ENCODE results near the gene CDH8.

DNA sequence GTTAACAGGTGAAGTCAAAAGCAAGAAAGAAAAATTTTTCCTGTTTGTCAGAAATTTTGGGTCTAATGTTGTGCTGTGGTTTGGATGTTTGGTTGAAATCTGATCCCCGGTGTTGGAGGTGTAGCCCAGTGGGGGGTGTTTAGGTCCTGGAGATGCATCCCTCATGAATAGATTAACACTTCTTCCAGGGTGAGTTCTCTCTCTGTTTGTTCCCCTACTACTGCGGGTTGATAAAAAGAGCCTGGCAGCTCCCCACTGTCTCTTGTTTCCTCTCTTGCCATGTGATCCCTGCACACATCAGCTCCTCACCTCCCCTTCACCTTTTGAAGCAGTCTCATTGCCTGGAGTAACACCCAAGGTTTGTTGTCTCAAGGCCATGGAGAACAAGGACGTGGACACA lies 14.6 kb upstream of the CDH8 start:
- TF ChIP-seq POLR2A (IDR thresholded peaks at IDR 0.05) (no peak), POLR2AphosphoS5 (IDR thresholded peaks at IDR 0.05) (no peak), EP300 (IDR thresholded peaks at IDR 0.05) (no peak)
- TF ChIP-seq, protein P1, sequence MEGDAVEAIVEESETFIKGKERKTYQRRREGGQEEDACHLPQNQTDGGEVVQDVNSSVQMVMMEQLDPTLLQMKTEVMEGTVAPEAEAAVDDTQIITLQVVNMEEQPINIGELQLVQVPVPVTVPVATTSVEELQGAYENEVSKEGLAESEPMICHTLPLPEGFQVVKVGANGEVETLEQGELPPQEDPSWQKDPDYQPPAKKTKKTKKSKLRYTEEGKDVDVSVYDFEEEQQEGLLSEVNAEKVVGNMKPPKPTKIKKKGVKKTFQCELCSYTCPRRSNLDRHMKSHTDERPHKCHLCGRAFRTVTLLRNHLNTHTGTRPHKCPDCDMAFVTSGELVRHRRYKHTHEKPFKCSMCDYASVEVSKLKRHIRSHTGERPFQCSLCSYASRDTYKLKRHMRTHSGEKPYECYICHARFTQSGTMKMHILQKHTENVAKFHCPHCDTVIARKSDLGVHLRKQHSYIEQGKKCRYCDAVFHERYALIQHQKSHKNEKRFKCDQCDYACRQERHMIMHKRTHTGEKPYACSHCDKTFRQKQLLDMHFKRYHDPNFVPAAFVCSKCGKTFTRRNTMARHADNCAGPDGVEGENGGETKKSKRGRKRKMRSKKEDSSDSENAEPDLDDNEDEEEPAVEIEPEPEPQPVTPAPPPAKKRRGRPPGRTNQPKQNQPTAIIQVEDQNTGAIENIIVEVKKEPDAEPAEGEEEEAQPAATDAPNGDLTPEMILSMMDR (IDR thresholded peaks at IDR 0.05): no peak

Data from gastroesophageal sphincter (tissue), 3 donors.